GM12872 (cell line): ENCODE data around the gene EYS.

ENCODE experiments used
- TF ChIP-seq, protein P1 (sequence below): IDR thresholded peaks from 3 replicates; pipeline ENCODE4 v1.5.1; 2011; ENCODE audit warnings: low read depth, mild to moderate bottlenecking, low read length, moderate library complexity; ENCODE audit not compliant: insufficient read depth

Gene EYS

DNA sequence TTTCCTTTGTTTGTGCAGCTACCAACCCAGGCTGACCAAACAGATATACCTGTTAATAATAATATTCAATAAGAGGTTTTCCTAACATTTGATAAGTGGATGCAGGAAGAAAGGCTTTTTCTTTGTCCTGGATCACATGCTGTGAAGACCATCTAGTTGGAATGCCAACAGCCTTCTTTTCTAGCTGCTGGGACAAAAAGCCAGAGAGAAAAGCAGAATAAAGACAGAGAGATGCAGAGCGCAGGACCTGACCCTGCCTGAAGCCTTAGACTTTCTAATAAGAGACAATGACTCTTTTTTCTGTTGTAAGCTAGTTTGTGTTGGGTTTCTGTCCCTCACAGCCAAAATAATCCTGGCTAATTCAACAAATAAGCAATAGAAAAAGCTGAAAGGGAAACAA, 1763.2 kb downstream of the EYS start:
- TF ChIP-seq, protein P1, sequence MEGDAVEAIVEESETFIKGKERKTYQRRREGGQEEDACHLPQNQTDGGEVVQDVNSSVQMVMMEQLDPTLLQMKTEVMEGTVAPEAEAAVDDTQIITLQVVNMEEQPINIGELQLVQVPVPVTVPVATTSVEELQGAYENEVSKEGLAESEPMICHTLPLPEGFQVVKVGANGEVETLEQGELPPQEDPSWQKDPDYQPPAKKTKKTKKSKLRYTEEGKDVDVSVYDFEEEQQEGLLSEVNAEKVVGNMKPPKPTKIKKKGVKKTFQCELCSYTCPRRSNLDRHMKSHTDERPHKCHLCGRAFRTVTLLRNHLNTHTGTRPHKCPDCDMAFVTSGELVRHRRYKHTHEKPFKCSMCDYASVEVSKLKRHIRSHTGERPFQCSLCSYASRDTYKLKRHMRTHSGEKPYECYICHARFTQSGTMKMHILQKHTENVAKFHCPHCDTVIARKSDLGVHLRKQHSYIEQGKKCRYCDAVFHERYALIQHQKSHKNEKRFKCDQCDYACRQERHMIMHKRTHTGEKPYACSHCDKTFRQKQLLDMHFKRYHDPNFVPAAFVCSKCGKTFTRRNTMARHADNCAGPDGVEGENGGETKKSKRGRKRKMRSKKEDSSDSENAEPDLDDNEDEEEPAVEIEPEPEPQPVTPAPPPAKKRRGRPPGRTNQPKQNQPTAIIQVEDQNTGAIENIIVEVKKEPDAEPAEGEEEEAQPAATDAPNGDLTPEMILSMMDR = no peak

DNA sequence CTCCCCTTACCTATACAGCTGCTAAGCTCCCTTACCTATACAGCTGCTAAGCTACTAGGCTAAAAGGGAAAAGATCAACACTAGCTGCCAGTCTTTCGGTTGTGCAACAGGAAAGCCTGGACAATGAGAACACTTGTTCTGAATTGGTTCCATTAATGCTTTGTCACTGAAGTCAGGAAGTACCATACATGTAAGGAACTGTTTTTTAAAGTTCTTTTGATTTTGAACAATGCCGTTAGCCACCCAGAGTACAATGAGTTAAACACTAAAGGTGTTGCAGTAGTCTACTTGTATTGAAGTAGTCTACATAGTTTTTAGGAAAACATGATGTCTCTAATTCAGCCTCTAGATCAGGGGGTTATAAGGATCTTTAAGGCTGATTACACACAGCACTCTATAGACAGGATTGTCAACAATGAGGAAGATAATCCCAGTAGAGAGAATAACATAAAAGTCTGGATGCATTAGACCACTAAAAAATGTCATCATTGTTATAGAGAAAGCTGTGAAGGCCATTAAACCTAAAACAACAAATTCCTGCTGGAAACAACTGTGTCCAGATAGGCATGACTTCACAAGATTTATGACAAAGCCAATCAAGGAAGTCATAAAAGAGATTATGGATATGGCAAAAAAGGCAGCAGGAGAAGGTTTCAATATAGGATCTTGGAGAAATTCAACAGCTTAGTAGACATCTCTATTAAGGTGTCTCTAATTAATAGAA, 1765.1 kb downstream of the EYS start:
- TF ChIP-seq, protein P1 = no peak

DNA sequence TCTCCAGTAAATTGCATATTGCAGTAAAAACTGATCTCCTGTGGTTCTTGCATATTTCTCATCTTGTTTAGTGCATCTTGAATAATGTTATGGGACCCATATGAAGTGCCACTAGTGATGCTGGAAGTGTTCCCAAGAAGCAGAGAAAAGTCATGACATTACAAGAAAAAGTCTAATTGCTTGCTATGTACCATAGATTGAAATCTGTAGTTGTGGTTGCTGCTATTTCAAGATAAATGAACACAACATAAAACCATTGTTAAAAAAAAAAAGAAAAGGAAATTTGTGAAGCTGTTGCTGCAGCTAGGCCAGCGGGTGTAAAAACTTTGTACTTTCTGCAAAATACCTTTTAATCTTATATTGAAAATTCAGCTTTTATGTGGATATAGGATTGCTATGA, 1767.0 kb downstream of the EYS start:
- TF ChIP-seq, protein P1 = no peak

DNA sequence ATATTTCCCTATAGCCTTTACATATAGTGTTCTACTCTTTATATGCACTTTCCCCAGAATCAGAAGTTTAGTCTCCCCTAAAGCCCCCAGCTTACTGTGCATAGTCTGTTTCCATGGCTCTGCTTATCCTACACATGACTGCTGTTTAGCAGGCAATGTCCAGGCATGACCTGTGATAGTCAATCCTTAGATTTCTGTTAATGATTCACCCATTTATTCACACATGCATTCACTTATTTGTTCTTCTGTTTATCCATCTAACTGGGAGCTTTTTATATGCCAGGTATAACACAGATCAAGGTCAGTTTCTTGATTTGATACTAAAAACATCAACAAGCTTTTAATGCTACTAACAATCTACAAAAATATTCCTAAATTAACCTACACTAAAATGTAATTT, 1770.6 kb downstream of the EYS start:
- TF ChIP-seq, protein P1 = no peak

DNA sequence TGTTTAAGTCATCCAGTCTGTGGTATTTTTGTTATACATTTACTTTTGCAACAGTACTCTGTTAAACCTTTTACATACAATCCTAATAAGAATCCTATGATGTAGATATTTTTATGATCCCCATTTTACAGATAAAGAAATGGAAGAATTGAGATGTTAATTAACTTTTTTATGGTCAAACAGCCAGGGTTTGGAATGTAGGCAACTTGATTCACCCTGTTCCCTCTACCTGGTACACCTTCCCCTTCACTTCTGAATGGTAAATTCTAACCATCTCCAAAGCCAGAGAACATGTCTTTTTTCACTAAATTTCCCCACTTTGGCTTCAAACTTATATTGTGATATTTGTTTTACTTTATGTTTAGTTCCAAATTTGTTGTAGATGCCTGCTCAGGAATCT, 1771.3 kb downstream of the EYS start:
- TF ChIP-seq, protein P1 = no peak

DNA sequence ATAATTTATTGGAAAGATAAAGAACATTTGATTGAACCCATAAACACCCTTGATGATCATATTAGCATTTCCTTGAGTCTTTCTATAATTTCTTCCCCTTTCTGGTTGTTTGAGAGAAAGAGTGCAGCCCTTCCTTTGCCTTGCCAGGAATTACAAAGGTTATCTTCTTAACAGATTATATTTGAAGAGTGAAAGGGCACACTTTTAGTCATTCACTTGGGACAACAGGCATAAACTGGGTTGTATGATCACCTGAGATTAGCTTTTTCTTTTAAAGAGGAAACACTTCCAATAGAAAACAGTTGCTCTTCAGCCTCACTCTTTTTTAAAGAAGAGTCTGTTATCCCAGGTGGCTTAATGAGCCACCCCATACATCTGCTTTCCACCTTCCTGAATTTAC, 1776.2 kb downstream of the EYS start:
- TF ChIP-seq, protein P1 = no peak

DNA sequence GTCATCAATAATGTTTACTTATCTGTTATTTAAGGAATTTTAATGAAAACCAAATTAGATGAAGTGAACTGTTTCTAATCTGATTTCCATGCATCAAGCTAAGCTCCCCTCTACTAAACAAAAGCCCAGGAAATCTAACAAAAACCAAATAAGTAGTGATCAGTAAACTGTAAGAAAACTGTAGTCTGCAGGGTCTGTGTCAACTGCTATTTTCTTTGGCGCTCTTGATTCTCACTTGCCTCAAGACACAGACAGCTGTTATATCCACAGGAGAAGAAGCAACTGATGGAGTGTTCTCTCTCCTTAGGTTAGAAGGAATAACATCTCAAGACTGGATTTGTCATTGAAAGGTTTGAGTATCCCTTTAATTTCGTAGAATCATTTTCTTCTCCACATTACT, 1777.9 kb downstream of the EYS start:
- TF ChIP-seq, protein P1 = no peak
